ENCODE results near the gene DDB1. TPM values are rescaled to one million over a fixed set of nuclear protein-coding genes. Genes with fewer than 3 reads are reported as not detected.

DDB1 gene
- total RNA-seq, 1 donor from 2014 or later: 126 TPM

DNA sequence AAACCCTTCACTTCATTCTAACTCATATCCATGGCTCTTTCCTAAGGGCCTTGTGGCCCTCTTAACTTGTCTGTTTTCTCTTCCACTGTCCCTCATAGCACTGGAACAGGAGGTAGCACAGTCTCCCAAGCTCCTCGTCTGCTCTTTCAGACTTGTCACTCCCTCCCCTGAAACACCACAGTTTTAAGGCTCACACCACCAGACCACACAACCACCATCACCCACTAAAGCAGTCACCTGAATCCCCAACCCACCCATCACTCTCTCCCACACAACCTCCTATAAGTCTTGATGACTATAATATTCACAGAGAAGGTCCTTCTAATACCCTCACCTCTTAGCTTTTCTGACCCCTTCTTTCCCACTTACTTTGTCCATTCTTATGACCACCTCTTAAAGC, 26.7 kb downstream of the DDB1 start:
- intact Hi-C loops (cut with micrococcal nuclease): no loop called here
- DNase-seq: no peak
- ATAC-seq: no peak

GRCh38 chr11:61305417-61305816, 27.5 kb downstream of the DDB1 start:
- DNase-seq (no peak), ATAC-seq (no peak)
- intact Hi-C loops (cut with micrococcal nuclease): no loop called here

DNA sequence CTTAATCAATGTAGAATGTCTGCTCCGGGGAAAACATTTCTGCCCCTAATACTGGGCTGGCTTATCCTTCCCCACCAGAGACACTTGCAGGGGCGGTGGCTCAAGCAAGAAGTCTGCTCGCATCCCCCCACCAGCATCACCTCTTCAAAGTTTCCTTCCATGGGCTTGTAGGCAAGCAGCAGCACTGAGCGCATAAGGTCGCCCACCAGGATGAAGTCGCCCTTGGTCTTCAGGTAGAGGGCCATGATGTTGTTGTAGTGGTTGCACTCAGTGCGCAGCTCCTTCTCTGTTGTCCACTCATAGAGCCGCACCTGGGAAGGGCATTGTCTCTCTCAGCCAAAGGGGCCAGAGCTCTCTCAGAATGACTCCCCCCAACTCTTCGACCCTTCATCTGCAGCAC, 29.2 kb downstream of the DDB1 start:
- intact Hi-C loops (cut with micrococcal nuclease): no loop called here
- DNase-seq: no peak
- ATAC-seq: no peak

DNA sequence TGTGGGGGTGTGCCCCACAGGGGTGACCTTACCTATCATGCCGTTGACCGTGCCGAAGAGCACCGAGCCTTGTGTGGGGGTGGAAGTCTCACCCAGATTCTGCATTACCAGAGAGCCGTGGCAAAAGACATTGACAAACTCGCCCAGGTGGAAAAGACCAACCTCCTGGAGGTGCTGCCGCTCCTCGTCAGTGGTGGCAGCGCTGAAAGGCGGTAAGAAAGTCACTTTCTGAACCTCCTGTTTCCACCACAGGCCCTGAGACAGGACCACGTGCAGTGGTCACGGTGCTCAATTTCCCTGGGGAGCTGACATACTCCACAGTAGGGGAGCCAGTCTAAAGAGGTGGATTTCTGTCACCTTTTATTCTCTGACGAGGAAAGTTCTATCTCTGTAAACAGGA, 30.4 kb downstream of the DDB1 start:
- ATAC-seq (no peak), DNase-seq (no peak)
- intact Hi-C loops (cut with micrococcal nuclease): no loop called here

DNA sequence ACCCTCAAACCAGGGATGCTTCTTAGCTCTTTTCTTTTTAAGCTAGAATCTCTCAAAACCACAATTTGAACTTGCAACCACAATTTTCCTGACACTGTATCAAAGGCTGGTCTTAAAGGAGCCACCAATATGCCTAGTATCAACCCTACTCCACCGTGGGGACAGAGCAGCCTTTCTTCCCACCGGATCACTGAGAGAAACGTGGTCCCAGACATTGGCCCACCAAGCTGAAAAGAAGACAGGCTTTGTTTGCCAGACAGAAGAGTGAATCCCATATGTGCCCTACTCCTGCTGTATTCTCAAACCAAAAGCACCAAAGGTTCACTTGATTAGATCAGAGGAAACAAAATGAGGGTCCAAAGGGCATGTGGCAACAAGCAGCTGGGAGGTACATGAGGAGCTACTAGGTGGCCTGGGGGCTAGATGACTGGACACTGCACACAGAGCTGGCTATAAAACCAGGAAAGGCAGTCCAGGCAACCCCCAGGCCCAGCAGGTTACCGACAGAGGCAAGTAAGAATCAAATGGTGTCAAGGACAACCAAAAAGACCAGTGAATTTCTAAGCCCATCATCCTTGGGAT, 34.2 kb downstream of the DDB1 start:
- intact Hi-C loops (cut with micrococcal nuclease): no loop called here
- ATAC-seq (no peak), DNase-seq (no peak)

DNA sequence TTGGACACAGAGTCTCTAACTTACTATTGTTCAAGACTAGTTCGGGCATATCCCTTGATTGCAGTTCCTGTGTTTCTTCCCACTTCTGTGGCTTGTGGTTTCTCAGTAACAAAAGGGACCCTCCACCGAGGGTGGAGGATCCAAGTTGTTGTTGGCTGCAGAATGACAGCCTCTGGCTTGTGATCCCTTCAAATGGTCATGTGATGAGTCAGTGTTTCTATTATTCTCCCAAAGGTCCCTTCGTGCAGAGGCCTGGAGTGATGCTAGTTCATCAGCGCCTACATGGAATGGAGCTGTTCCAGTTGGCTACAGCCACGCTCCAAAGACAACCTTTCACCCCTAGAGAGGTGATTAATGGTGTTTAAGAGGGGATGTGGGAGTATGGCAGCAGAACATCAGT, 35.2 kb downstream of the DDB1 start:
- intact Hi-C loops (cut with micrococcal nuclease): no loop called here
- ATAC-seq (peak; percentile 51), DNase-seq (no peak)

GRCh38 chr11:61297341-61297740, 35.6 kb downstream of the DDB1 start:
- no peak for ATAC-seq
- intact Hi-C loops (cut with micrococcal nuclease): no loop called here
- DNase-seq: no peak

DNA sequence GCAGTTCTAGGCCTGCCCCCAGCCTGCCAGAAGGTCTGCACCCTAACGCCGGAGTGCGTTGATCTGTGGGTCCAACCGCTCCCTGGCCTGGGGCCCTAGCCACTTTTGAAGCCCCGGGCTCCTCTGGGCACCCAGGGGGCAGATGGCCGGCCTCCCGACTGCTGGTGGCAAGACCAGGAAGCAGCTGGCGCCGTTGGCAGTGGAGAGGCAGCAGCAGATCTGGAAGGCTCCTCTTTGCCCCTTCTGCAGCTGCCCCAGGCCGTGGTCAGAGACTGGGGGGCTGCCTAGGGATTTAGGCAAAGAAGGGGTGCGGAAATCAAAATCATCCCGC, 37.3 kb downstream of the DDB1 start:
- intact Hi-C loops (cut with micrococcal nuclease): no loop called here
- ATAC-seq (no peak), DNase-seq (no peak)

- ATAC-seq: peak; percentile 77
- DNase-seq: peak; percentile 73
- intact Hi-C loops (cut with micrococcal nuclease): no loop called here
These were observed 37.9 kb downstream of the DDB1 start, which contains the start of gene VWCE for GRCh38 chr11:61294717-61295595. Gene VWCE, minus strand, starts transcription at chr11:61295316. Its CDS starts 279 bp downstream, at chr11:61295037.

DNA sequence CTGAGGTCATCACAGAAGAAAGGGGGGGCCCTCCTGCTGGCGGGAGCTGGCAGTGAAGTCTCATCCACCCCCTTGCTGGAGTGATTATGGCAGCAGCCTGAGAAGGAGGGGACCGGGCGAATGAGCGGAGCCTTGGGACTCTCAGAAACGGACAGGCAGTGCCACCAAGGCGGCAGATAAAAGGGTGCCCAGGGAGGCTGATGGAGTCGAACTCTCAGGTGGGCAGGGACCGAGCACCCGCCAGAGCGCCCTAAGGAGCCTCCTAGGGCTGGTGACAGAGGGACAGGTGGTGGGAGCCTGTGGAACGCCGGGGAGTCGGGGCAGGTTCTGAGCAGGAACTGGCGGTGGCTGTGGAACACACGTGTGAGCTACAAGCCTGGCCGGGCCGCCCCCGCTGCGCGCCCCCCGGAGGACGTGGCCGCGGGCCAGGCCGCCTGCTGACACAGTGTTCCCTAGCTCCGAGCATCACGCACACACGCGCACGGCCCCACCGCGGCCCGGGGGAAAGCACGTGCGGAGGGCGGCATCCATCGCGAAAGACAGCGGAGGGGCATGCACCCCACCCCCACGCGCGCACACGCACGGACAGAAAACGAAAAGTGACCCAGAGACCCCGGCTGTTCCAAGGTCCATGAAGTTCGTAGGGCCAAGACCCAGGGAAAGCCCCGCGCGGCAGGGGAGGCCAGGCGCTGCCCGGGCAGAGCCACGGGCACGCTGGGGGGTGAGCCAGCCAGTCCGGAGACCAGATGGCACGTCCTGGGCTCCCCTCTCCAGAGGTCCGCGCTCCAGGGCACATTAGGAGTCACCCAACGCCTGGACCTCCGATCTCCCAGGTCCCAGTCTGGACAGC, 38.8 kb downstream of the DDB1 start:
- peak; percentile 77 for DNase-seq
- intact Hi-C loops (cut with micrococcal nuclease): no loop called here
- peak; percentile 68 for ATAC-seq

- DNase-seq (no peak), ATAC-seq (no peak)
- intact Hi-C loops (cut with micrococcal nuclease): no loop called here
These were observed 40.5 kb downstream of the DDB1 start for GRCh38 chr11:61292356-61292755.

- no peak for DNase-seq
- intact Hi-C loops (cut with micrococcal nuclease): no loop called here
- ATAC-seq: no peak
These were observed 41.8 kb downstream of the DDB1 start for GRCh38 chr11:61290905-61291690.

- DNase-seq (no peak), ATAC-seq (no peak)
- intact Hi-C loops (cut with micrococcal nuclease): no loop called here
These were observed 45.4 kb downstream of the DDB1 start for GRCh38 chr11:61287338-61287977.

- intact Hi-C loops (cut with micrococcal nuclease): no loop called here
- ATAC-seq (no peak), DNase-seq (no peak)
These were observed 49.3 kb downstream of the DDB1 start for GRCh38 chr11:61283613-61284012.

- ATAC-seq: peak; percentile 79
- peak; percentile 55 for DNase-seq
- intact Hi-C loops (cut with micrococcal nuclease): no loop called here
These were observed 51.2 kb downstream of the DDB1 start for GRCh38 chr11:61281581-61282250.

- intact Hi-C loops (cut with micrococcal nuclease): no loop called here
- ATAC-seq: no peak
These were observed 51.9 kb downstream of the DDB1 start for GRCh38 chr11:61280883-61281580.

DNA sequence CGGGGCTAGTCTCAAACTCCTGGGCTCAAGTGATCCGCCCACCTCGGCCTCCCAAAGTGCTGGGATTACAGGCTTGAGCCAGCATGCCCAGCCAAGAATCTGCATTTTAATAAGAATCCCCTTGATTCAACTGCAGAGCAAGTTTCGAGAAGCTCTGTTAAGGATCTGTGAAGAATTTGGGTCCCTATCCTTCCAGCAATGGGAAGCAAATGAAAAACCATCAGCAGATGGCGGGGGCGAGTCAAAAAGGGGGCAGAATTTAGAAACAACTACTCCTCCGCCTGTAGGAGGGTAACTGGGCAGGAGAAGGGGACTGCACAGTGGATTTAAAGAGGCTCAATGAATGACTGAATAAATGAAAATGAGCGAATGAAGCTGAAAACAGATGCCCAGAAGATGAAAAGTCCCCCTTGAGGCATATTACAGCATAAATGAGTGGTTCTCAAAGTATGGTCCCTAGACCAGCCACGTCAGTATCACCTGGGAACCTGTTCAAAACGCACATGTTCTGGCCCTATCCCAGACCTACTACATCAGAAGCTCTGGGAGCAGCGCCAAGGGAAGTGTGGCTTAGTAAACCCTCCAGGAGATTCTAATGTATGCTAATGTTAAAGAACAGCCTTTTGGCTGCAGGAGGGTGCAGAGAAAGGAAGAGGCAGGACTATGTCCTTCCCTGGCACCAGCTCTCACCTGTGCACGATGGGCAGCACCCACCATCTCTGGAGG, 52.8 kb downstream of the DDB1 start:
- ATAC-seq (no peak), DNase-seq (no peak)
- intact Hi-C loops (cut with micrococcal nuclease): no loop called here

More at GRCh38 chr11:61280883-61281580, 51.9 kb downstream of the DDB1 start:
- DNase-seq: no peak

Data from left ventricle myocardium superior (tissue), 1 donor.